ENCODE results near the gene DST. TPM values are rescaled to one million over a fixed set of nuclear protein-coding genes. Genes with fewer than 3 reads are reported as not detected.

The DST gene
- total RNA-seq, 1 experiment from 2014 or later, result 76.0 TPM

DNA sequence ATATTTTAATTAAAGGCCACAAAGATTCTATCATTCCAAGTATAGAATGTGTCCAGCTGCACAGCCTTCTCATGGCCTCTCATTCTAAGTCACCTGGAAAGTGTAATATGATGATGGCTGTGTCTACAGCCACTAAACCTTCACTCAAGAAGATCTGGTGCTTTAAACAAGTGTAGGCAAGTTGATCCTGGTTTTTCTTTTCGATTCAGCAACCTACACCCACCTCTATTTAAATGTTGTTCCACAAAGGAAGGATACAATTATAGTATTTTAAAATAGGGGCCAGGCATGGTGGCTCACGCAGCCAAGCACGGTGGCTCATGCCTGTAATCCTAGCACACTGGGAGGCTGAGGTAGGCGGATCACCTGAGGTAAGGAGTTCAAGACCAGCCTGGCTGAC is 25.5 kb upstream of the DST start:
- ChIA-PET POLR2A (no interaction called here), CTCF (no interaction called here)
- no peaks in the 10 kb centered on the region for H3K27me3 Mint-ChIP-seq (ENCODE audit: insufficient read depth, unreplicated experiment)
- no peaks in the 10 kb centered on the region for H3K36me3 ChIP-seq (ENCODE audit: control insufficient read depth, insufficient read depth, low read length)
- H3K4me3 Mint-ChIP-seq (ENCODE audit: unreplicated experiment), result no peak overlapping the region
- no TSS peak for BruUV-seq (replicated peaks)
- peaks cover 24% of the 10 kb centered on the region for H3K4me1 ChIP-seq
- no peaks in the 10 kb centered on the region for H3K36me3 Mint-ChIP-seq (ENCODE audit: insufficient read depth, unreplicated experiment)
- DNase-seq, result no peak
- intact Hi-C loops (cut with micrococcal nuclease; ENCODE audit: unreplicated experiment), result no loop called here
- H3K4me1 Mint-ChIP-seq (ENCODE audit: low read depth, unreplicated experiment), result peaks cover 20% of the 10 kb centered on the region
- no peak overlapping the region for H3K27ac Mint-ChIP-seq (ENCODE audit: unreplicated experiment)
- H3K9me3 Mint-ChIP-seq (ENCODE audit: unreplicated experiment), result no peaks in the 10 kb centered on the region
- H3K4me3 ChIP-seq (ENCODE audit: low read depth, low read length), result no peak overlapping the region
- TF ChIP-seq, protein P1, sequence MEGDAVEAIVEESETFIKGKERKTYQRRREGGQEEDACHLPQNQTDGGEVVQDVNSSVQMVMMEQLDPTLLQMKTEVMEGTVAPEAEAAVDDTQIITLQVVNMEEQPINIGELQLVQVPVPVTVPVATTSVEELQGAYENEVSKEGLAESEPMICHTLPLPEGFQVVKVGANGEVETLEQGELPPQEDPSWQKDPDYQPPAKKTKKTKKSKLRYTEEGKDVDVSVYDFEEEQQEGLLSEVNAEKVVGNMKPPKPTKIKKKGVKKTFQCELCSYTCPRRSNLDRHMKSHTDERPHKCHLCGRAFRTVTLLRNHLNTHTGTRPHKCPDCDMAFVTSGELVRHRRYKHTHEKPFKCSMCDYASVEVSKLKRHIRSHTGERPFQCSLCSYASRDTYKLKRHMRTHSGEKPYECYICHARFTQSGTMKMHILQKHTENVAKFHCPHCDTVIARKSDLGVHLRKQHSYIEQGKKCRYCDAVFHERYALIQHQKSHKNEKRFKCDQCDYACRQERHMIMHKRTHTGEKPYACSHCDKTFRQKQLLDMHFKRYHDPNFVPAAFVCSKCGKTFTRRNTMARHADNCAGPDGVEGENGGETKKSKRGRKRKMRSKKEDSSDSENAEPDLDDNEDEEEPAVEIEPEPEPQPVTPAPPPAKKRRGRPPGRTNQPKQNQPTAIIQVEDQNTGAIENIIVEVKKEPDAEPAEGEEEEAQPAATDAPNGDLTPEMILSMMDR (IDR thresholded peaks at IDR 0.05; ENCODE audit: insufficient read depth in 1 of 2, low read depth in 1 of 2, low read length in 1 of 2, severe bottlenecking in 1 of 2, unreplicated experiment in 1 of 2), result no peak
- H3K27me3 ChIP-seq (replicated peaks; ENCODE audit: control insufficient read depth, insufficient read depth, low read length), result no peaks in the 10 kb centered on the region
- no peaks in the 10 kb centered on the region for H3K9me3 ChIP-seq

- no peak overlapping the region for H3K4me3 ChIP-seq (ENCODE audit: low read depth, low read length)
- Mint-ChIP-seq H3K9me3 (ENCODE audit: unreplicated experiment) (no peaks in the 10 kb centered on the region), H3K27ac (ENCODE audit: unreplicated experiment) (no peak overlapping the region), H3K36me3 (ENCODE audit: insufficient read depth, unreplicated experiment) (no peaks in the 10 kb centered on the region), H3K4me3 (ENCODE audit: unreplicated experiment) (no peak overlapping the region), H3K27me3 (ENCODE audit: insufficient read depth, unreplicated experiment) (no peaks in the 10 kb centered on the region), H3K4me1 (ENCODE audit: low read depth, unreplicated experiment) (peaks cover 20% of the 10 kb centered on the region)
- H3K4me1 ChIP-seq, result peaks cover 24% of the 10 kb centered on the region
- BruUV-seq (replicated peaks), result no TSS peak
- no peaks in the 10 kb centered on the region for H3K27me3 ChIP-seq (replicated peaks; ENCODE audit: control insufficient read depth, insufficient read depth, low read length)
- ChIA-PET POLR2A (no interaction called here), CTCF (no interaction called here)
- TF ChIP-seq, protein P1 (IDR thresholded peaks at IDR 0.05; ENCODE audit: insufficient read depth in 1 of 2, low read depth in 1 of 2, low read length in 1 of 2, severe bottlenecking in 1 of 2, unreplicated experiment in 1 of 2), result no peak
- H3K9me3 ChIP-seq, result no peaks in the 10 kb centered on the region
- no peaks in the 10 kb centered on the region for H3K36me3 ChIP-seq (ENCODE audit: control insufficient read depth, insufficient read depth, low read length)
- no peak for DNase-seq
- intact Hi-C loops (cut with micrococcal nuclease; ENCODE audit: unreplicated experiment), result no loop called here
Measured at GRCh38 chr6:56667336-56667735, 24.6 kb upstream of the DST start.

GRCh38 chr6:56664029-56664428 is 21.3 kb upstream of the DST start:
- intact Hi-C loops (cut with micrococcal nuclease; ENCODE audit: unreplicated experiment), result no loop called here
- no peak for DNase-seq
- Mint-ChIP-seq H3K4me1 (ENCODE audit: low read depth, unreplicated experiment) (peaks cover 12% of the 10 kb centered on the region), H3K27ac (ENCODE audit: unreplicated experiment) (no peak overlapping the region), H3K4me3 (ENCODE audit: unreplicated experiment) (no peak overlapping the region), H3K9me3 (ENCODE audit: unreplicated experiment) (no peaks in the 10 kb centered on the region), H3K27me3 (ENCODE audit: insufficient read depth, unreplicated experiment) (no peaks in the 10 kb centered on the region), H3K36me3 (ENCODE audit: insufficient read depth, unreplicated experiment) (no peaks in the 10 kb centered on the region)
- Histone ChIP-seq H3K4me1 (peaks cover 18% of the 10 kb centered on the region), H3K27me3 (replicated peaks; ENCODE audit: control insufficient read depth, insufficient read depth, low read length) (no peaks in the 10 kb centered on the region), H3K4me3 (ENCODE audit: low read depth, low read length) (no peak overlapping the region), H3K9me3 (no peaks in the 10 kb centered on the region), H3K36me3 (ENCODE audit: control insufficient read depth, insufficient read depth, low read length) (no peaks in the 10 kb centered on the region)
- ChIA-PET POLR2A (no interaction called here), CTCF (no interaction called here)
- BruUV-seq (replicated peaks), result no TSS peak
- TF ChIP-seq, protein P1 (IDR thresholded peaks at IDR 0.05; ENCODE audit: insufficient read depth in 1 of 2, low read depth in 1 of 2, low read length in 1 of 2, severe bottlenecking in 1 of 2, unreplicated experiment in 1 of 2), result no peak

All from Caco-2 (cell line).